Activated gamma-delta T cell (primary cell): ENCODE results near the gene REEP1.

Experiments
- DNase-seq: peaks from one replicate; lab custom pipeline; 2025; lab: John Stamatoyannopoulos, UW

The REEP1 gene

DNA sequence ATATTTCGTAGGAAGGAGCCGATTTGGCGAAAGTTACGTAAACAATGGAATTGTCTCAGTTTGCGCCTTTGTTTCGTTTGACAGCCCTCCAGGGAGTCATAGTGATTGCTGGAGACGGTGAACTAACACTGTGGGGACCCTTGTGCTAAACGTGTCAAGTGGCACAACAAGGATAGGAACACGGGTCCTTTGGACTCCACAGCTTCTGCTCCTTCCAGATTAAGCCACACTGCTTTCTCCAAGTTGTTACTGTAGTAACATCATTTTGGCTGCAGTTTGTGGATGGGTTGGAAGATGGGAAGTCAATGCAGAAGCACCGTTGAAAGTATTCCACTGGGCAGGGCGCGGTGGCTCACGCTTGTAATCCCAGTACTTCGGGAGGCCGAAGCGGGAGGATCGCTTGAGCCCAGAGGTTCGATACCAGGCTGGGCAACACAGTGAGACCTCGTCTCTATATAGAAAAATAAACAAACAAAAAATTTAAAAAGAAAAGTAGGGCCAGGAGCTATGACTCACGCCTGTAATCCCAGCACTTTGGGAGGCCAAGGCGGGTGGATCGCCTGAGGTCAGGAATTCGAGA, 141.5 kb downstream of the REEP1 start:
- DNase-seq, result no peak

DNA sequence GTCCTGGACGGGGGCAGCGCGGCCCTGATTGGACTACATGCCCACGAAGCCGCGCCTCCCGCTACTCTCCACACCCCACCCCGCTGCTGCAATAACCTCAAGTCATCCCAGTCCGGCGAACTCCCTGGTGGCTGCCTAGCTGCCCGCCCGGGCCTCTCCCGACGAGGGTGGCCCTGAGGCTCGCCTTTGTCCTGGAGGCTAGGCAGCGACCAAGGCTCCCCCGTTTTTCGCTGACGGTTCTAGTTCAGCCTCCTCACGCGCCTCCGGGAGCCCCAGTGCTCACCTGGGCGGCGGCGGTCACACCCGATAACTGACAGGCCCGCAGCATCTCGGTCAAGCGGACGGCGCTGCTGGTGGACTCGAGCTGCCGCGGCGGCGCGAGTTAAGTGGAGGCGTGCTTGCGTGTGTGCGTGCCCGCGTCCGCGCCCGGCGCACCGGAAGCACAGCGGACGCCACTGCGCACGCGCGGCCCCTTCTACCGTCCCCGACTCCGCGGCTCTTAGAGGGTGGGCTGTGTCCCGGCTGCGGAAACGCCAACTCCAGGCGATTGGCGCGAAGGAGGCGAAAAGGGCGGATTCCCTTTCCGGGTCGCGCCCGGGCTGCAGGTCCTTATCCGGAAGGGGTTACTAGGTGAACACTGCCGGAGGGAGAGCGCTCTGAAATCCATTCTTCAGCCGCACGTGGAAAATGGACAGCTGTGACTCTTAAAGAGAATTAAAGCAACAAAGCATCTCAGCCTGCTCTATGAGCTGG, 142.2 kb downstream of the REEP1 start, which contains the start of gene IMMT:
Gene IMMT (minus strand): TSS at position 408 of the 753 bp plus-strand sequence. CDS start 80 bp downstream, at position 328.
- DNase-seq, result peak; percentile 85

DNA sequence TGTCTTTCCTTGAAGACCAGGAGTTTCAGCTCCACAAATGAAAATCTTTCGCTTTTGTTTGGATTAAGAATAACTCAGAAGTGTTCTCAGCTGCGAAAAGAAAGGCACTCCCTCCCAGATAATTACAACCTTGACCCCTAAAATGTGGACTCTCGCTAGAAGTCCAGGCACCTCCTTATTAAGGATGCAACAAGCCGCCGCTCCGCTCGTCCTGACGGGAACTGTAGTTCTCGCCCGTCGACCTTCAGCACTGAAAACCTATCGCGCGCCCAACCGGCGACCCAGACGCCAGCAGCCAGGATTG, 142.7 kb downstream of the REEP1 start:
- no peak for DNase-seq

DNA sequence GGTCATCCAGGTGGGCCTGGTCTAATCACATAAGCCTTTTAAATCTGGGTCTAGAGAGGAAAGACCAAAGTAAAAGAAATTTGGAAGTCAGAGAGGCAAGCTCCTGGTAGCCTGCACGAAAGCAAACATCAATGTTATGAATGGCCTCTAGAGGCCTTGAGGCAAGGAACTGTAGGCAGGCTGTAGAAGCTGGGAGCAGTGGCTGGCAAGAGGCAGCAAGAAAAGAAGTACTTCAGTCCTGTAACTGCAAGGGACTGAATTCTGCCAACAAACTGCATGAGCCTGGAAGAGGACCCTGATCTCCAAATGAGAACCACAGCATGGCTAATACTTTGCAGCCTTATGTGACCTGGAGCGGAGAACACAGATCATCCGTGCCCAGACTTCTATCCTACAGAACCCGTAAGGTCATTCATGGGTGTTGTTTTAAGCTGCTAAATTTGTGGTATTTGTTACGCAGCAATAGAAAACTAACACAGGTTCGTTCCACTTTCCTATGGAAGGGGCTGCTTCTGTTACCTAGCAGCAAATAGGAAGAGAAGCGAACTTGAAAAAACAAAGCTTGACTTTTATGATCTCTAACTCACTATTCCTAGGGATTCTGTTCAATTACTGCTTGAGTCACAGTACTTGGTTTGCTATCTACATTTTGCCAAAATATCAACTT, 143.4 kb downstream of the REEP1 start:
- no peak for DNase-seq

DNA sequence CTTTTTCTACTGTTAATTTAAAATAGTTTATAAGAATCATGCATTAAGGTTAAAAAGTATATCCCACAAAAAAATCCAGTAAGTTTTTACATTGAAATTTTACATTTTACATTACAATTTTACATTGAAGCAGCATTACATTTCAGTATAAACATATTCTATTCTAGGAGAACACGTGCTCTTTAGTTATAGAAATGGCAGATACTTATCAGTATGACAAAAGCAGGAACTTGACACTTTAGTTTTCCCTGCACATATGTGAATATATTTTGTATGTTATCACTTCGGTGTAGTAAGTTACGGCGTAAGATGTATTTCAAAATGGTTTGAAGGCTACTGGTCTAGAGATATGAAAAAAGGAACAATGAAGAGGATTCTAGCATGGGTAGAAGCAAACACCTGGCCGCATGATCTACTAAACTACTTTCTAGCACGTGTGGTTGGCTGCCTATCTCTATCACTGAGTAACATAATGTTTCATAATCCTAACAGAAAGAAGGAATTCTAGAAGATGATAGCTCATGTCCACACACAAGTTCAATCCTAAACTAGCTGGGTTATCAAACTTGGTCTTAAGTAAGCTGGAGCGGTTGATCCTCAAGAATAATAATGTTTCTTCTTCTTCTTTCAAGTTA, 147.5 kb downstream of the REEP1 start:
- no peak for DNase-seq

DNA sequence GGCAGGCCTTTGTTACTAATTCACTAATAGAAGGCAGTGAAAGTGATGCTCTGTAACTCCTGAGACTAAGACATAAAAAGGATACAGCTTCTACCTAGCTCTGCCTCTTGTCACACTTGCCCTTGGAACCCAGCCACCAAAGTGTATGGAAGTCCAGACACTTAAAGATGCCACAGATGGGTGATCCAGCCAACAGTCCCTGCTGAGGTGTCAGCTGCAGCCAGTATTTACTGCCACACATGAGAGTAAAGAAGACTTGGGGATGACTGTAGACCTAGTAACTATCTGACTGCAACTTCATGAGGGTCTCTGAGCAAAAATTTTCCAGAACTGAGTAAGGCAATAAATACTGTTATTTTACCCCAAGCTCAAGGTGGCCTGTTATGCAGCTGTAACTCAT, 151.0 kb downstream of the REEP1 start:
- DNase-seq, result no peak

DNA sequence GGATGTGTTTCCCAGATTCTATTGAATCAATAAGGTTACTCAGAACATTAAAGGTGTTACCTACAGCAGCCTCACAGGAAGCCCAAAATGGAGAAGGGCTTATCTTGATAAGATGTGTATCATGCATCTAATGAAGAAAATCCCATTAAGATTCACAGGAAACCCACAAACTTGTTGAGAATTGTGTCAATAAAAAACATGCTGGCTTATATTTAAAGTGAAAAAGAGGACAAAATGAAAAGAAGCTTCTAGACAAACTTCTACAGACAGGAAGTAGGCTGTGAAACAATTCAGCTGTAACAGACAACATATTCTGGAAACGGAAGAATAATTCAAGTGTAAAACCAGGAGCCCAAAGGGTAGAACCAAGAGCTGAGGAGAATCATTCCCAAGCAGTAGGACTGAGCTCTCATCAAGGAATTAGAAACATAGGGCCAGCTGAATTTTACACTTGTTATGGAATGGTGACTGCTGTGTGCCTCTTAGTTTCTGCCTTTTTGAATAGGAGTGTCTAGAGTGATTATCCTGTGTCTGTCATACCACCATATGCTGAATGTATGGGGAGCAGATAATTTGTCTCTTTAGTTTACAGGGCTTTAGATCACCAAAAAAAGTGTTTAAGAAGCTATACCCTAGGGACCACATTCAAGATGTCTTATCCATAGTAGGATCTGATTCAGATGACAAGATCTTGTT, 151.8 kb downstream of the REEP1 start:
- DNase-seq, result no peak

DNA sequence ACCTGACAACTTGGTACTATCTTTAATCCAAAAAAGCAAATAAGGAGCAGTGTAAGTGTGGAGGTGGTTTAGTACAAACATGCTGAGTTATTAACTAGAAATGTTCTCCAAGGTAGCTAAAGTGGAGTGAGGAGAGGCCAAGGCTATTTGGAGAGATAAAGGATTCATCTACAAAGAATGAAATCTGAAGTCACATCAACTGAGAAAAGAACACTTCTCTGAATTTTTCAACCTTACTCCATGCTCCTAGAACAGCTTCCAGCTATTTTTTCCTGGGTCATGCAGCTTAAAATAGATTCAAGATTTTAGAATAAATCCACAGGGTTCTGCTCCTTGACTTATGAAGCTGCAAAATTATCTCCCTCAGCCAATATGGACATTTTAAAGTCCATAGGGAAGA, 160.8 kb downstream of the REEP1 start:
- no peak for DNase-seq

DNA sequence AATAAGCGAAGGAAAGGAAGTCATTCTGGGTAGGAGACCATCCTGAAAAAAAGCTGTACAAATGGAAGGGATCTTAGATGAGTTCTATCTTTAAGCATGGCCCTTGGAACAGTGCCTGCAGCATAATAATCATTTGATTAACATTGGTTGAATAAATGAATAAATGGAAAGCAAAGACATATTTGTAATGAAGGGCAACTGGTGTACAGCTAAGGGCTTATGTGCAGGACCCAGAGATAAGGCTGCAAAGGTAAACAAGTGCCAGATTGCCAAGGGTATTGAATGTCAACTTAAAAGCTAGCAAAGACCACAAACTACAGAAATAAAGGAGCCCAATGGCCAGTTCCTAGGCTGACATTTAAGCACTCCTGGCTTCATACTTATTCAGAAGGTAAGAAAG, 161.6 kb downstream of the REEP1 start:
- DNase-seq, result no peak

DNA sequence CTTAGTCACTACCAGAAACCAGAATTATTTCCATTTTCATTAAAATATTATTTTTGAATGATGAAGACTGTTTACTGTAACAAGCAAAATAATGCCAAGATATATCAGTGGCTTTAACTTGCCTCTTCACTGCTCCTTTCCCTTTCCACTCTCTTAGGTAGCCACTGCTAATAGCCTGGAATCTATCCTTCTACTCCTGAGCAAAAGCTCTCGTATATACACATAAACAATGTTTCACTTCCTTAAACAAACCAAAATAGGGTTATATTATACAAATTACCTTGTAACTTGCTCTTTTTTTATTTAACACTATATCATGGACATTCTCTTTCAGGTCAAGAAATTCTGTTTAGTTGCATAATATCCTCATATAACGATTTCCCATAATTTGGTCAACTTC, 163.0 kb downstream of the REEP1 start:
- no peak for DNase-seq

DNA sequence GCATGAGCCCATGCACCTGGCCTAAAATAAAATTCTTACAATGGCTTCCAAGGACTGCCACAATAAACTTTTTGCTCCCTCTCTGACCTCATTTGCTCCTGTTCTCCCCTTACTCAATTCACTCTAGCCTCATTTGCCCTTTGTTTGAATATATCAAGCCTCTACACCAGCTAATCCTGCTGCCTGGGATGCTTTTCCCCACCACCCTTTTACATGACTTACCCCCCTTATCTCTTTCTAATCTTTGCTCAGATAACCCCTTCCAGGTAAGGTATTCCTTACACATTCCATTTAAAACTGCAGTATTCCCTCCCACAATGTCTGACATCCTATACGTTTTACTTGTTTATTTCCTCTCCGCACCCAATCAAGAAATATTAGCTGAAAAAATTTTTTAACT, 164.8 kb downstream of the REEP1 start:
- no peak for DNase-seq

DNA sequence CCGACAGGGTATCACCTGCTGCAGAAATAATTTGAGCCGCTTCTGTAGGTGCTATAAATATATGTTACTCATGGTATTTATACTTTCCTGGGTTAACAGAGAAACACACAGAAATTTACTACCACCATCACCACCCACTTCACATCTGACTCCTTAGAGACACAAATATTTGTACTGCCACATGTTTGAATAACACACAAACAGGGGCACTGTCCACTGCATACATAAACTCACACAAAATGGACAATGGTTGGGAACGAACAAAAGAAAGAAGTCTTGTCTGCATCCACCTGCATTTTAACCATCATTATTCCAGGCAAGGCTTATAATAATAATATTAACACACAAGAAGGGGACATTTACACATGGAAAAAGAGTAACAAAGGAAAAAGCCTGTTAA, 166.1 kb downstream of the REEP1 start:
- no peak for DNase-seq

DNA sequence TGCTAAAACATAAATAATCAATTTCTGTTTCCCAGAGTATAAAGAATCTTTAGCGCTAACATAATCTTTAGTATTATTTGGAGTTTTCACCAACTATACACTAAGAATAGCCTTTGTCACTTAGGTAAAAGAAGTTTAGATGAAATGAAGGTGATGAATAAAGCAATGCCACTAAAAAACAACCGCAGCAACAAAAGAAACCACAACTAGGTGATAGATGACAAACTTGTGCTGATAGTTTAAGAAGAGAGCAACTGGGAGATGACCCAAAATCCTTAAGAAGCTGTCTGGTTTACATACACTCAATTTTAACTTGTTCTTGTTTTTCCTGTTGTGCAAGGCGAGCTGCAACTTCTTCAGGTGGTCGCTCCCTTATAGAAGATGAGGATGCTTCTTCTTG, 167.0 kb downstream of the REEP1 start:
- DNase-seq, result no peak
